Gastrocnemius medialis (tissue), 4 donors: ENCODE measurements around the gene DAGLA.
A peak's percentile ranks its signal among the peaks of the same experiment; 100 is the strongest.

ENCODE experiments used
- POLR2A ChIP-seq, 2 donors: fragments of 450-650 bp; IDR thresholded peaks; one replicate each; pipeline ENCODE4 v1.6.1; 2017; ENCODE audit warnings: antibody characterized with exemption in 2 of 2, mild to moderate bottlenecking in 2 of 2, moderate library complexity in 2 of 2
- TF ChIP-seq, protein P1 (sequence below), 5 experiments: fragments of 450-650 bp in 3 of 5; fragments of 200-600 bp in 2 of 5; sonication (generic) in 2 of 5; IDR thresholded peaks in 4 of 5; conservative IDR thresholded peaks in 1 of 5; 1 replicate in 4 of 5; 2 replicates in 1 of 5; pipeline ENCODE4 v1.5.1; 2016 to 2019; ENCODE audit warnings: antibody characterized with exemption in 5 of 5, mild to moderate bottlenecking in 3 of 5, moderate library complexity in 3 of 5

DNA sequence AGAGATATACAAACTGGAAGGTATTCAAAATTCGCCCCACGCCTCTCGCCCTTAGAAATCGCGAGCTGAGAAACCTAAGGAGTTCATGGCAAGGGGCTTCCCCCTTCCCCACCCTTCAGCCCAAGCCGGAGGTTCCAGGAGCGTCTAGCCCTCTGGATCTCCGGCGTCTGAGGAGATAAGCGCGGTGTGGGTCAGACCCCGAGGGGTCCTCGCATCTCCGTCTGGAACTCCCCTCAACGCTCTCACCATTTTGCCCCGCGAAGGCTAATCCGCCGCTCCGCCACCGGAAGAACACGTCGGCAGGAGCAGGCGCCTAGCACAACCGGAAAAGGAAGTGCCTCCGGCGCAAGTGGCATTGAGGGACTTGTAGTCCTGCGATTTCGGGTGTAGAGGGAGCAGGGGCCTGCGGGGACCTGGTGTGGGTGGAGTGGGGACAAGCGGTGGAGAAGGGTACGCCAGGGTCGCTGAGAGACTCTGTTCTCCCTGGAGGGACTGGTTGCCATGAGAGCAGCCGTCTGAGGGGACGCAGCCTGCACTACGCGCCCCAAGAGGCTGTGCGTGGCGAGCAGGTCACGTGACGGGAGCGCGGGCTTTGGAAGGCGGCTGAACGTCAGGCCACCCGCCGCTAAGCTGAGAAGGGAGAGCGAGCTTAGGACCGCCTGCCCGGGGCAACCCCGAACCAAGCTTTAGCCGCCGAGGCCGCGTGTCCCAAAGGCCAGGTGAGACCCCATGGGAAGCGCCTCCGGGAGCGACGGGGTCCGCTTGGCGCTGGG is 112.3 kb downstream of the DAGLA start, which contains the start of the genes FEN1 and TMEM258:
- TF ChIP-seq, protein P1, sequence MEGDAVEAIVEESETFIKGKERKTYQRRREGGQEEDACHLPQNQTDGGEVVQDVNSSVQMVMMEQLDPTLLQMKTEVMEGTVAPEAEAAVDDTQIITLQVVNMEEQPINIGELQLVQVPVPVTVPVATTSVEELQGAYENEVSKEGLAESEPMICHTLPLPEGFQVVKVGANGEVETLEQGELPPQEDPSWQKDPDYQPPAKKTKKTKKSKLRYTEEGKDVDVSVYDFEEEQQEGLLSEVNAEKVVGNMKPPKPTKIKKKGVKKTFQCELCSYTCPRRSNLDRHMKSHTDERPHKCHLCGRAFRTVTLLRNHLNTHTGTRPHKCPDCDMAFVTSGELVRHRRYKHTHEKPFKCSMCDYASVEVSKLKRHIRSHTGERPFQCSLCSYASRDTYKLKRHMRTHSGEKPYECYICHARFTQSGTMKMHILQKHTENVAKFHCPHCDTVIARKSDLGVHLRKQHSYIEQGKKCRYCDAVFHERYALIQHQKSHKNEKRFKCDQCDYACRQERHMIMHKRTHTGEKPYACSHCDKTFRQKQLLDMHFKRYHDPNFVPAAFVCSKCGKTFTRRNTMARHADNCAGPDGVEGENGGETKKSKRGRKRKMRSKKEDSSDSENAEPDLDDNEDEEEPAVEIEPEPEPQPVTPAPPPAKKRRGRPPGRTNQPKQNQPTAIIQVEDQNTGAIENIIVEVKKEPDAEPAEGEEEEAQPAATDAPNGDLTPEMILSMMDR (IDR thresholded peaks at IDR 0.05 in 4 of 5, conservative IDR thresholded peaks at IDR 0.05 in 1 of 5), result peak in 3 of 5 experiments; percentile 35 to 39 (median 37)
- TF ChIP-seq POLR2A (IDR thresholded peaks at IDR 0.05), result peak; percentile 58
